ENCODE results near the gene COPG2.

GRCh38 chr7:130672146-130672545 is 3.6 kb upstream of the COPG2 start:
- TF ChIP-seq, protein P1, sequence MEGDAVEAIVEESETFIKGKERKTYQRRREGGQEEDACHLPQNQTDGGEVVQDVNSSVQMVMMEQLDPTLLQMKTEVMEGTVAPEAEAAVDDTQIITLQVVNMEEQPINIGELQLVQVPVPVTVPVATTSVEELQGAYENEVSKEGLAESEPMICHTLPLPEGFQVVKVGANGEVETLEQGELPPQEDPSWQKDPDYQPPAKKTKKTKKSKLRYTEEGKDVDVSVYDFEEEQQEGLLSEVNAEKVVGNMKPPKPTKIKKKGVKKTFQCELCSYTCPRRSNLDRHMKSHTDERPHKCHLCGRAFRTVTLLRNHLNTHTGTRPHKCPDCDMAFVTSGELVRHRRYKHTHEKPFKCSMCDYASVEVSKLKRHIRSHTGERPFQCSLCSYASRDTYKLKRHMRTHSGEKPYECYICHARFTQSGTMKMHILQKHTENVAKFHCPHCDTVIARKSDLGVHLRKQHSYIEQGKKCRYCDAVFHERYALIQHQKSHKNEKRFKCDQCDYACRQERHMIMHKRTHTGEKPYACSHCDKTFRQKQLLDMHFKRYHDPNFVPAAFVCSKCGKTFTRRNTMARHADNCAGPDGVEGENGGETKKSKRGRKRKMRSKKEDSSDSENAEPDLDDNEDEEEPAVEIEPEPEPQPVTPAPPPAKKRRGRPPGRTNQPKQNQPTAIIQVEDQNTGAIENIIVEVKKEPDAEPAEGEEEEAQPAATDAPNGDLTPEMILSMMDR (IDR thresholded peaks at IDR 0.05), result no peak
- TF ChIP-seq POLR2A (IDR thresholded peaks at IDR 0.05) (no peak), EP300 (IDR thresholded peaks at IDR 0.05) (no peak), POLR2AphosphoS5 (IDR thresholded peaks at IDR 0.05) (no peak)

All from gastroesophageal sphincter (tissue), 3 donors.